ENCODE data around the gene SLC47A1.

Gene SLC47A1

GRCh38 chr17:19590912-19591551 is 57.4 kb downstream of the SLC47A1 start:
- DNase-seq (ENCODE audit: extremely low read depth in 1 of 2, low read depth in 1 of 2), result no peak

DNA sequence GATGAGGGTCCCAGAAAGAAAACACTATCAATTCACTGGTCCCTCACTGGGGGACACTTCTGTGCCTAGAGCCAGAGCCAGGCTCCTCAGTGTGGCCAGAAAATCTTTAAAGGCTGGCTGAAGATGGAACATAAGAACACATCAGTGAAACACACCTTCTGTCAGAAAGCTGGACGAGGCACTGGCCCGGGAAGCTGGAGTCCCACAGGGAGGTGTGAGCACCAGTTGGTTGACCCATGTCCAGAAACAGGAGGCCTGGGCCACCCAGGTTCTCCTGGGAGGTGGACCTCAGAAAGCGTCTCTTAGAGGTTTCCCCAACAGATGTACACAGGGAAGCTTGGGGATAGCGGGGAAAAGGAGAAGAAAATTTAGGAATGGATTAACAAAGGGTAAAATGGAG is 58.7 kb downstream of the SLC47A1 start:
- DNase-seq (ENCODE audit: extremely low read depth in 1 of 2, low read depth in 1 of 2), result no peak

- no peak for DNase-seq (ENCODE audit: extremely low read depth in 1 of 2, low read depth in 1 of 2)
Measured at GRCh38 chr17:19596869-19597268, 63.2 kb downstream of the SLC47A1 start.

DNA sequence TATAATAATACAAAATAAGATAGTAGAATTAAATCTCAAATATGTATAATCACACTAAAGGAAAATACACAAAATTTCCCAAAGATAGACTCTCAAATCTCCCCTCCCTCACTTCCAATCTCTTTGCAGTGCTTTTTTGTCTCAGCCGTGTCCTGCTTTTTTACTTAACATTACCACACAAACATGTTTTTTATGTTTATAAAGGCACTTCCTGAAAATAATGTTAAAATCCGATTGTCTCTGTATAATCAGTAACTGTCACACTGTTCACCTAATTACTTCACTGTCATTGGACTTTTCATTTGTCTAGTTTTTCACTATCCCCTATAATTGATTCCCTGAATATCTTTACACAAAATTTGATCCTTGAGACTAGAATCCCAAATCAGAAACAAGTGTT is 76.7 kb downstream of the SLC47A1 start:
- no peak for DNase-seq (ENCODE audit: extremely low read depth in 1 of 2, low read depth in 1 of 2)

GRCh38 chr17:19610879-19611278 is 77.2 kb downstream of the SLC47A1 start:
- no peak for DNase-seq (ENCODE audit: extremely low read depth in 1 of 2, low read depth in 1 of 2)

DNA sequence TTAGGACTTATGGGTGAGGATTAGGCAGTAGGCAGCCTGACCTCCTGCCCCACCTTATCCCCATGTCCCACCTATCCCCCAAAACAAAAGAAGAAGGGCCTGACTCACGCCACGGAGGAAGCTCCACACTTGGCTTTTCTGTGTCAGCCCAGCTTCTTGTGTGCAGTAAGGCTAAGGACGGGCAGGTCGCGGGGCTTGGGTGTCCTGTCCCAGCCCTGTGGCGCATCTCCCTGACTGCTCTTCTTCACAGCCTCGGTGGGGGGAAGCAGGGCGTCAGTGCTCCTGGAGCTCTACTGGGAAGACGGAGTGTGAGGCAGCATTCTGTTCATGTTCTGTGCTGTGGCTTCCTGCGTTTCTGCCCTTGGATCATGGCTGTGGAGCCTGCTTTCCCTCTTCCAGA is 80.3 kb downstream of the SLC47A1 start:
- DNase-seq (ENCODE audit: extremely low read depth in 1 of 2, low read depth in 1 of 2), result no peak

GRCh38 chr17:19614900-19615299 is 81.2 kb downstream of the SLC47A1 start:
- DNase-seq (ENCODE audit: extremely low read depth in 1 of 2, low read depth in 1 of 2), result no peak

- no peak for DNase-seq (ENCODE audit: extremely low read depth in 1 of 2, low read depth in 1 of 2)
Measured at GRCh38 chr17:19618015-19618414, 84.4 kb downstream of the SLC47A1 start.

GRCh38 chr17:19619705-19620325 is 86.2 kb downstream of the SLC47A1 start:
- DNase-seq (ENCODE audit: extremely low read depth in 1 of 2, low read depth in 1 of 2), result no peak

GRCh38 chr17:19621697-19622096 is 88.0 kb downstream of the SLC47A1 start:
- DNase-seq (ENCODE audit: extremely low read depth in 1 of 2, low read depth in 1 of 2), result no peak

- DNase-seq (ENCODE audit: extremely low read depth in 1 of 2, low read depth in 1 of 2), result no peak
Measured at GRCh38 chr17:19626079-19626478, 92.4 kb downstream of the SLC47A1 start.
